Astrocyte (in vitro differentiated cells and primary cell): Measurements from ENCODE around the gene PLK3. TPM values are rescaled to one million over a fixed set of nuclear protein-coding genes. Genes with fewer than 3 reads are reported as not detected.
A peak's percentile ranks its signal among the peaks of the same experiment; 100 is the strongest.

ENCODE experiments used
- DNase-seq: peaks from one replicate; pipeline ENCODE4 v3.0.0-alpha.2; 2010; ENCODE audit warnings: low read depth
- FAIRE-seq: peaks from 2 replicates; lab custom pipeline; 2011; peaks lifted over from hg19 to GRCh38; lab: Jason Lieb, UNC
- H2AFZ ChIP-seq: 2 replicates; pipeline ENCODE4 v1.6.0; 2012; ENCODE audit warnings: low read depth, low read length, inconsistent platforms
- H3K27ac ChIP-seq: 2 replicates; pipeline ENCODE4 v1.5.1; 2011; ENCODE audit warnings: low read depth, low read length, inconsistent platforms
- H3K27me3 ChIP-seq: 2 replicates; pipeline ENCODE4 v1.6.0; 2011; ENCODE audit warnings: low read length, inconsistent platforms; ENCODE audit not compliant: insufficient read depth
- H3K36me3 ChIP-seq: 2 replicates; pipeline ENCODE4 v1.5.1; 2011; ENCODE audit warnings: low read length, inconsistent platforms; ENCODE audit not compliant: insufficient read depth
- H3K4me1 ChIP-seq: 2 replicates; pipeline ENCODE4 v1.5.1; 2011; ENCODE audit warnings: low read length, inconsistent platforms; ENCODE audit not compliant: insufficient read depth
- H3K4me2 ChIP-seq: 2 replicates; pipeline ENCODE4 v1.6.0; 2012; ENCODE audit warnings: low read length, inconsistent platforms
- H3K4me3 ChIP-seq: 2 replicates; pipeline ENCODE4 v1.5.1; 2011; ENCODE audit warnings: low read depth, mild to moderate bottlenecking, low read length, inconsistent platforms; ENCODE audit not compliant: insufficient read depth
- H3K79me2 ChIP-seq: 2 replicates; pipeline ENCODE4 v1.6.0; 2012; ENCODE audit warnings: mild to moderate bottlenecking, low read length, inconsistent platforms; ENCODE audit not compliant: insufficient read depth
- H3K9ac ChIP-seq: 2 replicates; pipeline ENCODE4 v1.6.0; 2012; ENCODE audit warnings: mild to moderate bottlenecking, low read length, inconsistent platforms
- H3K9me3 ChIP-seq: 2 replicates; pipeline ENCODE4 v1.5.1; 2012; ENCODE audit warnings: low read depth, mild to moderate bottlenecking, low read length, inconsistent platforms; ENCODE audit not compliant: insufficient read depth
- H4K20me1 ChIP-seq: 2 replicates; pipeline ENCODE4 v1.6.0; 2012; ENCODE audit warnings: low read length, inconsistent platforms; ENCODE audit not compliant: insufficient read depth
- H3K27ac Mint-ChIP-seq: one replicate; pipeline ENCODE4 v1.8.0; 2021; ENCODE audit warnings: mild to moderate bottlenecking, mixed read lengths; ENCODE audit not compliant: unreplicated experiment
- H3K27me3 Mint-ChIP-seq: one replicate; pipeline ENCODE4 v1.8.0; 2021; ENCODE audit warnings: low read depth, mixed read lengths; ENCODE audit not compliant: unreplicated experiment
- H3K36me3 Mint-ChIP-seq: one replicate; pipeline ENCODE4 v1.8.0; 2021; ENCODE audit warnings: low read depth, mixed read lengths; ENCODE audit not compliant: unreplicated experiment
- H3K4me1 Mint-ChIP-seq: one replicate; pipeline ENCODE4 v1.8.0; 2021; ENCODE audit warnings: low read depth, mixed read lengths; ENCODE audit not compliant: unreplicated experiment
- H3K4me3 Mint-ChIP-seq: one replicate; pipeline ENCODE4 v1.8.0; 2021; ENCODE audit warnings: mild to moderate bottlenecking, moderate library complexity, mixed read lengths; ENCODE audit not compliant: unreplicated experiment
- H3K9me3 Mint-ChIP-seq: one replicate; pipeline ENCODE4 v1.8.0; 2021; ENCODE audit warnings: mild to moderate bottlenecking, mixed read lengths; ENCODE audit not compliant: unreplicated experiment
- EZH2 ChIP-seq: IDR thresholded peaks from 2 replicates; pipeline ENCODE4 v1.6.1; 2012; ENCODE audit warnings: mild to moderate bottlenecking, low read length, inconsistent platforms; ENCODE audit not compliant: insufficient read depth
- total RNA-seq: library from RNA; stranded (reverse); gene quantifications from 2 replicates; pipeline ENCODE4 v1.2.1, GENCODE V29; 2021
- TF ChIP-seq, protein P1 (sequence below): IDR thresholded peaks from 2 replicates; pipeline ENCODE4 v1.5.1; 2011; ENCODE audit warnings: low read depth, mild to moderate bottlenecking, inconsistent platforms, low read length, moderate library complexity; ENCODE audit not compliant: insufficient read depth

Gene PLK3
- total RNA-seq, 1 donor from 2014 or later = 66.4 TPM

DNA sequence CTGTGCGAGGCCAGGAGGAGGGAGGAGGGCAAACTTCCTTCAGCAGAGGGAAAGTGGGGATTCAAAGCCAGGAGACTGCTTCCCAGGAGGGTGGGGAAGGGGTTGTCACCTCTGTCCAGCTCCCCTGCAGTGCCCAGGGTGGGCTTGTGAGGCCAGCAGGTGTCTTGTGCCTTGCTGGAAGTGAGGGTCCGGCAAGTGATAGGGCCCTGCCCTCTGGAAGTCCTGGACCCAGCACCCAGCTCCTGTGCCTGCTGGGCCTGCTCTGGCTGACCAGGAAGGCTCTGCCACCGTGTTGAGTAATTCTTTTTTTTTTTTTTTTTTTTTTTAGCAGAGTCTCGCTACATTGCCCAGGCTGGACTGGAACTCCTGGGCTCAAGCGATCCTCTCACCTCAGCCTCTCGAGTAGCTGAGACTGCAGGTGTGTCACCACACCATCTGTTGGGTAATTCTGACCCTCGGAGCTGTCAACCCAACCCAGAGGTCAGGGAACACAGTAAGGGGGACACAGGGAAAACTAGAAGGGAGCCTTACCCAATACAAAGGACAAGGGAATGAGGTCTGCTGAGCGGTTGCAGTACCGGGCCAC lies 13.2 kb upstream of the PLK3 start:
- FAIRE-seq = no peak
- no peak overlapping the region for H3K4me3 ChIP-seq
- H4K20me1 ChIP-seq = no peaks in the 10 kb centered on the region
- Mint-ChIP-seq H3K9me3 (no peaks in the 10 kb centered on the region), H3K4me3 (no peak overlapping the region), H3K36me3 (peaks cover 3% of the 10 kb centered on the region), H3K4me1 (no peaks in the 10 kb centered on the region), H3K27me3 (peaks cover 16% of the 10 kb centered on the region), H3K27ac (no peak overlapping the region)
- peaks cover 25% of the 10 kb centered on the region for H3K4me1 ChIP-seq
- no peak overlapping the region for H3K27ac ChIP-seq
- no peaks in the 10 kb centered on the region for H3K27me3 ChIP-seq
- no peak for DNase-seq
- peak overlapping the region; percentile 87 for H2AFZ ChIP-seq
- H3K4me2 ChIP-seq = peak overlapping the region; percentile 90
- TF ChIP-seq, protein P1, sequence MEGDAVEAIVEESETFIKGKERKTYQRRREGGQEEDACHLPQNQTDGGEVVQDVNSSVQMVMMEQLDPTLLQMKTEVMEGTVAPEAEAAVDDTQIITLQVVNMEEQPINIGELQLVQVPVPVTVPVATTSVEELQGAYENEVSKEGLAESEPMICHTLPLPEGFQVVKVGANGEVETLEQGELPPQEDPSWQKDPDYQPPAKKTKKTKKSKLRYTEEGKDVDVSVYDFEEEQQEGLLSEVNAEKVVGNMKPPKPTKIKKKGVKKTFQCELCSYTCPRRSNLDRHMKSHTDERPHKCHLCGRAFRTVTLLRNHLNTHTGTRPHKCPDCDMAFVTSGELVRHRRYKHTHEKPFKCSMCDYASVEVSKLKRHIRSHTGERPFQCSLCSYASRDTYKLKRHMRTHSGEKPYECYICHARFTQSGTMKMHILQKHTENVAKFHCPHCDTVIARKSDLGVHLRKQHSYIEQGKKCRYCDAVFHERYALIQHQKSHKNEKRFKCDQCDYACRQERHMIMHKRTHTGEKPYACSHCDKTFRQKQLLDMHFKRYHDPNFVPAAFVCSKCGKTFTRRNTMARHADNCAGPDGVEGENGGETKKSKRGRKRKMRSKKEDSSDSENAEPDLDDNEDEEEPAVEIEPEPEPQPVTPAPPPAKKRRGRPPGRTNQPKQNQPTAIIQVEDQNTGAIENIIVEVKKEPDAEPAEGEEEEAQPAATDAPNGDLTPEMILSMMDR = no peak
- no peak for TF ChIP-seq EZH2
- H3K9me3 ChIP-seq = no peaks in the 10 kb centered on the region
- H3K36me3 ChIP-seq = no peaks in the 10 kb centered on the region
- no peaks in the 10 kb centered on the region for H3K79me2 ChIP-seq
- peak overlapping the region; percentile 51 for H3K9ac ChIP-seq

DNA sequence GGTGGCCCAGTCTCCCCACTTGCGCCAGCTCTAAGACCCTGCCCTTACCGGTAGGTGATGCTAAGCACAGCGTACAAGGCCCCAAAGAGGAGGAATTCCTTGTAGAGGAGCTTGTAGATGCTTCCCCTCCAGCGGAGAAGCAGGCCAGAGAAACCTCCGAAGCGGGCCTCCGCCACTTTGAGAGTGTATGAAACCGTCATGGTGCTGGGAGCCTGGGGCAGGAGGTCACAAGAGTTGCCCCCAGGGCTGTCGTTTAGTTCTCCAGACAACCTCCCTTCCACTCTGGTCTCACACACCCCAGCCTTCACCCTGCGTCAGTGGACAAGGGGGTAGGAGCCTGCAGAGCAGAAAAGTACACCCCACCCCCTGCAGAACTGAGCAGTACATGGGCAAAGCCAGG lies 12.7 kb upstream of the PLK3 start:
- H4K20me1 ChIP-seq = no peaks in the 10 kb centered on the region
- Mint-ChIP-seq H3K4me1 (no peaks in the 10 kb centered on the region), H3K9me3 (no peaks in the 10 kb centered on the region), H3K36me3 (peaks cover 3% of the 10 kb centered on the region), H3K27me3 (peaks cover 16% of the 10 kb centered on the region), H3K4me3 (no peak overlapping the region), H3K27ac (no peak overlapping the region)
- H2AFZ ChIP-seq = no peak overlapping the region
- H3K27me3 ChIP-seq = no peaks in the 10 kb centered on the region
- TF ChIP-seq, protein P1 = no peak
- TF ChIP-seq EZH2 = no peak
- no peak for FAIRE-seq
- H3K4me2 ChIP-seq = no peak overlapping the region
- H3K36me3 ChIP-seq = no peaks in the 10 kb centered on the region
- H3K27ac ChIP-seq = no peak overlapping the region
- no peak overlapping the region for H3K9ac ChIP-seq
- peaks cover 25% of the 10 kb centered on the region for H3K4me1 ChIP-seq
- no peaks in the 10 kb centered on the region for H3K9me3 ChIP-seq
- no peak for DNase-seq
- no peaks in the 10 kb centered on the region for H3K79me2 ChIP-seq
- no peak overlapping the region for H3K4me3 ChIP-seq

DNA sequence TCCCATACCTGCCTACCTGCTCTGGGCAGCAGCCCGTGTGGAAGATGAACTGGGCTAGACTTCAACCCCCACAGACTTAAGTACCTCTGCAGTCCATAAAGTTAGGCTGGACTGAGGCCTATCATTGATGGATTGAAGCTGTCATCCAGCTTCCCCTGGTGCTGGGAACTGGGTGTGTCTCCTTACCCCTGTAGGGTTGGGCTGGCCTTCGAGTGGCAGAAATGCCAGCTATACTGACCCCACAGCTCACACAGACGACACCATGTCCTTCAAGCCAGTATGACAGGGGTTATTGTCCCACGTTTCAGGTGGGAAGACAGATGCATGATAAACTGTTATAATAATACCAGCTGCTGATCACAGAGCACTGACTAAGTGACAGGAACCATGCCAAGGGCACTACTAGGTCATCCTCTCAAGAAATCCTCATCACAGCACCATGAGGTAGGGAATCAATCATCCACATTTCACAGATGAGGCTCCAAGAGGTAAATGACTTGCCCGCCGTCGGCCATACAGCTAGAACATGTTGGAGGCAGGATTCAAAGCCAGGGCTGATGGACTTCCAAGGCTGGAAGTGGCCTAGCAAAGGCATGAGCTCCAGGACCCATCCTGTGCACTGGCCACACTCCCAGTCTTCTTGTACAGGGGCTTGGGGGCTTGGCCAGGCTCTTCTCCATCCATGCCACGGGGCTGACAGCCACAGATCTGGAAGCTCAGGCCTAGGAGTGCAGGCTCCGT lies 11.9 kb upstream of the PLK3 start, which contains the start of gene BEST4:
BEST4 (minus strand) TSS at position 51 of the 741 bp plus-strand sequence. CDS start 465 bp downstream, outside the sequence.
- H2AFZ ChIP-seq = no peak within 1 kb of the TSS
- H3K9me3 Mint-ChIP-seq = no peaks in the 10 kb centered on the region
- no peak within 1 kb of the TSS for H3K9ac ChIP-seq
- no peaks in the 10 kb centered on the region for H4K20me1 ChIP-seq
- H3K4me3 Mint-ChIP-seq = no peak within 1 kb of the TSS
- H3K27ac ChIP-seq = no peak within 1 kb of the TSS
- H3K4me1 ChIP-seq = peaks cover 26% of the 10 kb centered on the region
- no peaks in the 10 kb centered on the region for H3K79me2 ChIP-seq
- H3K36me3 Mint-ChIP-seq = peaks cover under 1% of the 10 kb centered on the region
- no peak within 1 kb of the TSS for H3K4me3 ChIP-seq
- no peak within 1 kb of the TSS for H3K27ac Mint-ChIP-seq
- TF ChIP-seq, protein P1 = no peak
- TF ChIP-seq EZH2 = no peak
- no peaks in the 10 kb centered on the region for H3K27me3 ChIP-seq
- FAIRE-seq (no peak), DNase-seq (no peak)
- no peaks in the 10 kb centered on the region for H3K9me3 ChIP-seq
- H3K4me2 ChIP-seq = no peak within 1 kb of the TSS
- no peaks in the 10 kb centered on the region for H3K36me3 ChIP-seq
- H3K27me3 Mint-ChIP-seq = peaks cover 16% of the 10 kb centered on the region
- H3K4me1 Mint-ChIP-seq = no peaks in the 10 kb centered on the region
